SK-N-SH treated with all-trans-retinoic acid at 6 μM for 48 hours (cell line): ENCODE measurements around the gene CEP85.

ENCODE experiments used
- ATAC-seq: fragments of 200-7000 bp; cut with Tn5 transposase; 3 replicates; pipeline ENCODE4 v1.9.1; 2020; ENCODE audit warnings: mild to moderate bottlenecking, moderate library complexity
- CSDC2 ChIP-seq: fragments of 250-450 bp; sonication (Bioruptor Pico); IDR thresholded peaks from 2 replicates; pipeline ENCODE4 v1.5.0; 2020; ENCODE audit warnings: mild to moderate bottlenecking, moderate library complexity
- ESRRG ChIP-seq: fragments of 250-450 bp; sonication (Bioruptor Pico); IDR thresholded peaks from 2 replicates; pipeline ENCODE4 v1.6.1; 2021; ENCODE audit warnings: mild to moderate bottlenecking
- GLIS3 ChIP-seq: fragments of 250-450 bp; sonication (Bioruptor Pico); IDR thresholded peaks from 2 replicates; pipeline ENCODE4 v1.5.0; 2020; ENCODE audit warnings: mild to moderate bottlenecking, moderate library complexity
- ISL1 ChIP-seq: fragments of 250-450 bp; sonication (Bioruptor Pico); IDR thresholded peaks from 2 replicates; pipeline ENCODE4 v2.1.2; 2022; ENCODE audit warnings: mild to moderate bottlenecking, moderate library complexity
- SNAI2 ChIP-seq: fragments of 250-450 bp; sonication (Bioruptor Pico); IDR thresholded peaks from 2 replicates; pipeline ENCODE4 v1.5.0; 2020; ENCODE audit warnings: mild to moderate bottlenecking, moderate library complexity
- ZFP3 ChIP-seq: fragments of 250-450 bp; sonication (Bioruptor Pico); IDR thresholded peaks from 2 replicates; pipeline ENCODE4 v1.5.0; 2020; ENCODE audit warnings: mild to moderate bottlenecking, moderate library complexity
- ZNF565 ChIP-seq: fragments of 450-650 bp; formaldehyde crosslinking; conservative IDR thresholded peaks from 2 replicates; pipeline ENCODE4 v1.5.0; 2020; ENCODE audit warnings: low read depth, mild to moderate bottlenecking, moderate library complexity
- ZNF70 ChIP-seq: fragments of 450-650 bp; formaldehyde crosslinking; IDR thresholded peaks from 2 replicates; pipeline ENCODE4 v1.5.0; 2020; ENCODE audit warnings: mild to moderate bottlenecking, moderate library complexity
- TF ChIP-seq, protein P1 (sequence below): fragments of 250-450 bp; sonication (Bioruptor Pico); IDR thresholded peaks from 2 replicates; pipeline ENCODE4 v1.5.1; 2021; ENCODE audit warnings: mild to moderate bottlenecking, moderate library complexity
- TF ChIP-seq, protein P2 (sequence below): fragments of 250-450 bp; sonication (Bioruptor Pico); IDR thresholded peaks from 2 replicates; pipeline ENCODE4 v1.8.0; 2021; ENCODE audit warnings: low read depth, mild to moderate bottlenecking, moderate library complexity, borderline replicate concordance
- TF ChIP-seq, protein P3 (sequence below): fragments of 250-450 bp; sonication (Bioruptor Pico); IDR thresholded peaks from 2 replicates; pipeline ENCODE4 v1.5.0; 2020; ENCODE audit warnings: mild to moderate bottlenecking, moderate library complexity
- TF ChIP-seq, protein P4 (sequence below): fragments of 250-450 bp; sonication (Bioruptor Pico); IDR thresholded peaks from 2 replicates; pipeline ENCODE4 v1.8.0; 2020; ENCODE audit warnings: mild to moderate bottlenecking, moderate library complexity, borderline replicate concordance

The CEP85 gene, protein sequence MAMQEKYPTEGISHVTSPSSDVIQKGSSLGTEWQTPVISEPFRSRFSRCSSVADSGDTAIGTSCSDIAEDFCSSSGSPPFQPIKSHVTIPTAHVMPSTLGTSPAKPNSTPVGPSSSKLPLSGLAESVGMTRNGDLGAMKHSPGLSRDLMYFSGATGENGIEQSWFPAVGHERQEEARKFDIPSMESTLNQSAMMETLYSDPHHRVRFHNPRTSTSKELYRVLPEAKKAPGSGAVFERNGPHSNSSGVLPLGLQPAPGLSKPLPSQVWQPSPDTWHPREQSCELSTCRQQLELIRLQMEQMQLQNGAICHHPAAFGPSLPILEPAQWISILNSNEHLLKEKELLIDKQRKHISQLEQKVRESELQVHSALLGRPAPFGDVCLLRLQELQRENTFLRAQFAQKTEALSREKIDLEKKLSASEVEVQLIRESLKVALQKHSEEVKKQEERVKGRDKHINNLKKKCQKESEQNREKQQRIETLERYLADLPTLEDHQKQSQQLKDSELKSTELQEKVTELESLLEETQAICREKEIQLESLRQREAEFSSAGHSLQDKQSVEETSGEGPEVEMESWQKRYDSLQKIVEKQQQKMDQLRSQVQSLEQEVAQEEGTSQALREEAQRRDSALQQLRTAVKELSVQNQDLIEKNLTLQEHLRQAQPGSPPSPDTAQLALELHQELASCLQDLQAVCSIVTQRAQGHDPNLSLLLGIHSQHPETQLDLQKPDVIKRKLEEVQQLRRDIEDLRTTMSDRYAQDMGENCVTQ

DNA sequence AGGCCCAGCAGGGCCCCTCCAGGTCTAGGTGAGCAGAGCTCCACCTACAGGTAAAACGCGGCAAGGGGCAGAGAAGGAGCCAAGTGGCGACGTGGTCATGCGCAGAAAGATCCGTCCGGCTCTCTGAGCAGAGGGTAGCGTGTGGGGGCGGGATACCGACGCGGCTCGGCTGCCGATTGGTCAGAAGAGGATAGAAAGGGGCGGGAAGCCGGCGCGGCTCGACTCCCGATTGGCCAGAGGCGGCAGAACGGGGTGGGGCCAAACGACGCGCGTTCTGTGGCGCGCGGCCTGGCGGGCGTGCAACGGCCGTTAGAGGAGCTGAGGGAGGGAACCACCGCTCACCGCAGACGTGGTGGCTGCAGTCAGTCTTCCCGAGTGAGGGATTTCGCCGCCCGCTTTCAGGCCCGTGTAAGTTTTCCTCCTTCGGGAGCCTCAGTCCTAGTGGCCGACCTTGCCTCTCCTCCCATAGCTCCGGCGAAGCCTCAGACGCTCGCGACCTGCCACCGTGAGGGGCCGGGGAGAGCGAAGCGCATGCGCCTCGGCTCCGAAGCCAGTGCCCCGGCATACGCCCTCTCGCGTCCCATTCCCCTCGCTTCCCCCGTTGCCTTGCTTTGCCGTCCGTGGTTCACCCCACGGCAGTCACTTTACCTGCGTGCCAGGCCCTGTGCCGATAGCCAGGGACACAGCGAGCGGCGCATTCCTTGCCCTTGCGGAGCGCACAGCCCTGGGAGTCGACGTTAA lies at the start of gene CEP85:
CEP85 (plus strand) TSS at position 298 of the 741 bp plus-strand sequence. CDS start 5,584 bp downstream, outside the sequence.
- TF ChIP-seq ZNF70 (CRISPR knock-in tag) = no peak
- TF ChIP-seq, protein P1, sequence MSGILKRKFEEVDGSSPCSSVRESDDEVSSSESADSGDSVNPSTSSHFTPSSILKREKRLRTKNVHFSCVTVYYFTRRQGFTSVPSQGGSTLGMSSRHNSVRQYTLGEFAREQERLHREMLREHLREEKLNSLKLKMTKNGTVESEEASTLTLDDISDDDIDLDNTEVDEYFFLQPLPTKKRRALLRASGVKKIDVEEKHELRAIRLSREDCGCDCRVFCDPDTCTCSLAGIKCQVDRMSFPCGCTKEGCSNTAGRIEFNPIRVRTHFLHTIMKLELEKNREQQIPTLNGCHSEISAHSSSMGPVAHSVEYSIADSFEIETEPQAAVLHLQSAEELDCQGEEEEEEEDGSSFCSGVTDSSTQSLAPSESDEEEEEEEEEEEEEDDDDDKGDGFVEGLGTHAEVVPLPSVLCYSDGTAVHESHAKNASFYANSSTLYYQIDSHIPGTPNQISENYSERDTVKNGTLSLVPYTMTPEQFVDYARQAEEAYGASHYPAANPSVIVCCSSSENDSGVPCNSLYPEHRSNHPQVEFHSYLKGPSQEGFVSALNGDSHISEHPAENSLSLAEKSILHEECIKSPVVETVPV (CRISPR knock-in tag) = no peak
- TF ChIP-seq GLIS3 = no peak
- TF ChIP-seq, protein P2, sequence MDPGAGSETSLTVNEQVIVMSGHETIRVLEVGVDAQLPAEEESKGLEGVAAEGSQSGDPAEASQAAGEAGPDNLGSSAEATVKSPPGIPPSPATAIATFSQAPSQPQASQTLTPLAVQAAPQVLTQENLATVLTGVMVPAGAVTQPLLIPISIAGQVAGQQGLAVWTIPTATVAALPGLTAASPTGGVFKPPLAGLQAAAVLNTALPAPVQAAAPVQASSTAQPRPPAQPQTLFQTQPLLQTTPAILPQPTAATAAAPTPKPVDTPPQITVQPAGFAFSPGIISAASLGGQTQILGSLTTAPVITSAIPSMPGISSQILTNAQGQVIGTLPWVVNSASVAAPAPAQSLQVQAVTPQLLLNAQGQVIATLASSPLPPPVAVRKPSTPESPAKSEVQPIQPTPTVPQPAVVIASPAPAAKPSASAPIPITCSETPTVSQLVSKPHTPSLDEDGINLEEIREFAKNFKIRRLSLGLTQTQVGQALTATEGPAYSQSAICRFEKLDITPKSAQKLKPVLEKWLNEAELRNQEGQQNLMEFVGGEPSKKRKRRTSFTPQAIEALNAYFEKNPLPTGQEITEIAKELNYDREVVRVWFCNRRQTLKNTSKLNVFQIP = no peak
- TF ChIP-seq, protein P3, sequence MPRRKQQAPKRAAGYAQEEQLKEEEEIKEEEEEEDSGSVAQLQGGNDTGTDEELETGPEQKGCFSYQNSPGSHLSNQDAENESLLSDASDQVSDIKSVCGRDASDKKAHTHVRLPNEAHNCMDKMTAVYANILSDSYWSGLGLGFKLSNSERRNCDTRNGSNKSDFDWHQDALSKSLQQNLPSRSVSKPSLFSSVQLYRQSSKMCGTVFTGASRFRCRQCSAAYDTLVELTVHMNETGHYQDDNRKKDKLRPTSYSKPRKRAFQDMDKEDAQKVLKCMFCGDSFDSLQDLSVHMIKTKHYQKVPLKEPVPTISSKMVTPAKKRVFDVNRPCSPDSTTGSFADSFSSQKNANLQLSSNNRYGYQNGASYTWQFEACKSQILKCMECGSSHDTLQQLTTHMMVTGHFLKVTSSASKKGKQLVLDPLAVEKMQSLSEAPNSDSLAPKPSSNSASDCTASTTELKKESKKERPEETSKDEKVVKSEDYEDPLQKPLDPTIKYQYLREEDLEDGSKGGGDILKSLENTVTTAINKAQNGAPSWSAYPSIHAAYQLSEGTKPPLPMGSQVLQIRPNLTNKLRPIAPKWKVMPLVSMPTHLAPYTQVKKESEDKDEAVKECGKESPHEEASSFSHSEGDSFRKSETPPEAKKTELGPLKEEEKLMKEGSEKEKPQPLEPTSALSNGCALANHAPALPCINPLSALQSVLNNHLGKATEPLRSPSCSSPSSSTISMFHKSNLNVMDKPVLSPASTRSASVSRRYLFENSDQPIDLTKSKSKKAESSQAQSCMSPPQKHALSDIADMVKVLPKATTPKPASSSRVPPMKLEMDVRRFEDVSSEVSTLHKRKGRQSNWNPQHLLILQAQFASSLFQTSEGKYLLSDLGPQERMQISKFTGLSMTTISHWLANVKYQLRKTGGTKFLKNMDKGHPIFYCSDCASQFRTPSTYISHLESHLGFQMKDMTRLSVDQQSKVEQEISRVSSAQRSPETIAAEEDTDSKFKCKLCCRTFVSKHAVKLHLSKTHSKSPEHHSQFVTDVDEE (CRISPR knock-in tag) = no peak
- peak; percentile 97 for ATAC-seq

DNA sequence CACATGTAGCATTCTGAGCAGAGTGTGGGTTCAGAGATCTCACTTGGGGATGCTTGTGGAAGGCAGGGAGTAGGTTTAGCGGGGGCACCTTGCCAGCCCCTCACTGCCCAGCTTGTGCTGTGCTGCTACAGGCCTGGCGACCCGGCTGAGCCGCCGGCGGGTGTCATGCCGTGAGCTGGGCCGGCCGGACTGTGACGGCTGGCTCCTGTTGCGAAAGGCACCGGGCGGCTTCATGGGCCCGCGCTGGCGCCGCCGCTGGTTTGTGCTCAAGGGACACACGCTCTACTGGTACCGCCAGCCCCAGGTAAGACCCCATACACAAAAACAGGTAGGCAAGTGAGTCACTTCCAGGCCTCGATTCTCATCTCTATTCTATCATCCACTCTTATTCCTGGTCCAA lies 49.1 kb upstream of the CEP85 start:
- ATAC-seq = no peak
- TF ChIP-seq, protein P1 (CRISPR knock-in tag) = no peak
- no peak for TF ChIP-seq ESRRG (CRISPR knock-in tag)

DNA sequence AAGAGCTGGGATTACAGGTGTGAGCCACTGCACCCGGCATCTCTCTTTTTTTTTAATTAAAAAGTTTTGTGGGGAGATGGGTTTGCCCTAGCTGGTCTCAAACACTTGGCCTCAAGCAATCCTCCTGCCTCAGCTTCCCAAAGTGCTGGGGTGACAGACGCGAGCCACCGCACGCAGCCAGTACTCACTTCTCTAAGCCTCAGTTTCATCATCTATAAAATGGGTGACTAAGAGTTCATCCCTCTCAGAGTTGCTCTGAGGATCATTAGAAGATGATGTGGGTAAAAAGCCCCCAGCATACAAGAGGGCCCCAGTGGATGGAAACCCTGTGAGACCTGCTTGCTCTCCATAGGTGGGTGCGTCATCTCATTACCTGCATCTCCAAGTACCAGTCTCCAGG lies 46.1 kb upstream of the CEP85 start:
- TF ChIP-seq ISL1 (CRISPR knock-in tag) = no peak
- ATAC-seq = no peak

DNA sequence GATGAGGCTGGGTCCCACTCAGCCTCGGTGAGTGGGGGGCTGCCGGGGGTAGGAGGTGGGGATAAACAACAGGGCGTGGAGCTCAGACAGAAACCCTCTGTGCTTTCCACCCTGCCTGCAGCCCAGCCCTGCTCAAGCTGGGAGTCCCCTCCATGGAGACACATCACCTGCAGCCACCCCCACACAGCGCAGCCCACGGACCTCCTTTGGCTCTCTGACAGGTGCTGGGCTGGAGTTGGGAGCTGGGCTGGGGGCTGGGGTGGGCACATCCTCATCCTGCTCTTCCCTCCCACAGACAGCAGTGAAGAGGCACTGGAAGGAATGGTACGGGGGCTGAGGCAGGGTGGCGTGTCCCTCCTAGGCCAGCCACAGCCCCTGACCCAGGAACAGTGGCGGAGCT lies 45.5 kb upstream of the CEP85 start:
- TF ChIP-seq, protein P2 = no peak
- no peak for ATAC-seq

DNA sequence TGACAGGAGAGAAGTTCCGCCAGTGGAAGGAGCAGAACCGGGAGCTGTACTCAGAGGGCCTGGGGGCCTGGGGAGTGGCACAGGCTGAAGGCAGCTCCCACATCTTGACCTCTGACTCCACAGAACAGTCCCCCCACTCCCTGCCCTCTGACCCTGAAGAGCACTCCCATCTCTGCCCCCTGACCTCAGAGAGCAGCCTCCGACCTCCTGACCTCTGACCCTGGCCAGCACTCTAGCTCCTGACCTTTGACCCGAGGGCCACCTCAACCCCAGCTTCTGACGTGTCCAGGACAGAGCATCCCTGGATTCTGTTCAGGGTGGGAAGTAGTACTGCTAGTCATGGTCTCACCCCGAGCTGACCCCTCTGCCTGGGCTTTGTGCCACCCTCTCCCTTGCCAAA lies 44.7 kb upstream of the CEP85 start:
- TF ChIP-seq ZFP3 (CRISPR knock-in tag) = no peak
- no peak for ATAC-seq

DNA sequence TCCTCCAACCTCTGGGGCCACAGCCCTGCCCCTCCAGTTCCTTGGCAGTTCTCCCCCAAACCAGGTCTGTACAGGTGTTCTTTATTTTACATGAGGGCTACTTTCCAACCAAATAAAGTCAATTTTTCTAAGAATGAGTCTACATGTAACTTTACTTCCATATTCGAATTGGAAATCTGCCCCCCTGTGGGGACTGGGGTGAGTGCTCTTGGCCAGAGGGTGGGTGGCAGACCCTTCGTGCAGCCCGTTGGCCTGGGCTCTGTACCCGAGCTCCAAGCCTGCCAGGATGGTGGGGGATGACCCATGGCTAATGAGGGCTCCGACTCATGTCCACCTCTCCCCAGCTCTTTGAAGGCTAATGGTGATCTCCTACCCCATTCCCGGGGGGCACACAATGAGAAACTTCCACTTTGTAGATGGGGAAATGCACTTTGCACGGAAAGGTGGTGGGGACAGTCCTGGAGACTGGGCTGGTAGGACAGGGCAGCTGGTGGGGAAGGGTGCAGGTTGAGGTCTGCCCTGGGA lies 44.2 kb upstream of the CEP85 start:
- no peak for TF ChIP-seq ZNF565 (CRISPR knock-in tag)
- TF ChIP-seq ISL1 (CRISPR knock-in tag) = no peak
- TF ChIP-seq SNAI2 (CRISPR knock-in tag) = no peak
- TF ChIP-seq, protein P3 (CRISPR knock-in tag) = no peak
- no peak for TF ChIP-seq CSDC2 (CRISPR knock-in tag)
- TF ChIP-seq, protein P4, sequence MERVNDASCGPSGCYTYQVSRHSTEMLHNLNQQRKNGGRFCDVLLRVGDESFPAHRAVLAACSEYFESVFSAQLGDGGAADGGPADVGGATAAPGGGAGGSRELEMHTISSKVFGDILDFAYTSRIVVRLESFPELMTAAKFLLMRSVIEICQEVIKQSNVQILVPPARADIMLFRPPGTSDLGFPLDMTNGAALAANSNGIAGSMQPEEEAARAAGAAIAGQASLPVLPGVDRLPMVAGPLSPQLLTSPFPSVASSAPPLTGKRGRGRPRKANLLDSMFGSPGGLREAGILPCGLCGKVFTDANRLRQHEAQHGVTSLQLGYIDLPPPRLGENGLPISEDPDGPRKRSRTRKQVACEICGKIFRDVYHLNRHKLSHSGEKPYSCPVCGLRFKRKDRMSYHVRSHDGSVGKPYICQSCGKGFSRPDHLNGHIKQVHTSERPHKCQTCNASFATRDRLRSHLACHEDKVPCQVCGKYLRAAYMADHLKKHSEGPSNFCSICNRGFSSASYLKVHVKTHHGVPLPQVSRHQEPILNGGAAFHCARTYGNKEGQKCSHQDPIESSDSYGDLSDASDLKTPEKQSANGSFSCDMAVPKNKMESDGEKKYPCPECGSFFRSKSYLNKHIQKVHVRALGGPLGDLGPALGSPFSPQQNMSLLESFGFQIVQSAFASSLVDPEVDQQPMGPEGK (CRISPR knock-in tag) = no peak
- TF ChIP-seq, all 23 proteins: peak for 0
- ATAC-seq = no peak
